Nephron progenitor cell (in vitro differentiated cells): Measurements from ENCODE around the gene PLXNB1.

ENCODE experiments used
- DNase-seq: peaks from one replicate; pipeline ENCODE4 v3.0.0; 2021
- H3K27ac Mint-ChIP-seq: 2 replicates; pipeline ENCODE4 v1.8.0; 2021; ENCODE audit warnings: mild to moderate bottlenecking, moderate library complexity, mixed read lengths
- H3K27me3 Mint-ChIP-seq: 2 replicates; pipeline ENCODE4 v1.8.0; 2021; ENCODE audit warnings: mild to moderate bottlenecking, low read depth, mixed read lengths; ENCODE audit not compliant: poor library complexity
- H3K36me3 Mint-ChIP-seq: 2 replicates; pipeline ENCODE4 v1.8.0; 2021; ENCODE audit warnings: low read depth, mixed read lengths
- H3K4me1 Mint-ChIP-seq: 2 replicates; pipeline ENCODE4 v1.8.0; 2021; ENCODE audit warnings: mixed read lengths
- H3K4me3 Mint-ChIP-seq: 2 replicates; pipeline ENCODE4 v1.8.0; 2021; ENCODE audit warnings: mild to moderate bottlenecking, moderate library complexity, mixed read lengths
- H3K9me3 Mint-ChIP-seq: 2 replicates; pipeline ENCODE4 v1.8.0; 2021; ENCODE audit warnings: mild to moderate bottlenecking, moderate library complexity, mixed read lengths
- CTCF ChIP-seq: fragments of 200-600 bp; sonication (generic); IDR thresholded peaks from 2 replicates; pipeline ENCODE4 v1.5.0; 2021; ENCODE audit warnings: antibody characterized with exemption

PLXNB1 gene

GRCh38 chr3:48470286-48470685, 40.4 kb upstream of the PLXNB1 start:
- peaks cover 12% of the 10 kb centered on the region for H3K36me3 Mint-ChIP-seq
- H3K9me3 Mint-ChIP-seq, result no peaks in the 10 kb centered on the region
- no peaks in the 10 kb centered on the region for H3K27me3 Mint-ChIP-seq
- no peak for TF ChIP-seq CTCF
- peaks cover 55% of the 10 kb centered on the region for H3K4me1 Mint-ChIP-seq
- H3K27ac Mint-ChIP-seq, result peak overlapping the region; percentile 77
- no peak overlapping the region for H3K4me3 Mint-ChIP-seq
- DNase-seq, result no peak

GRCh38 chr3:48469046-48469915, 39.4 kb upstream of the PLXNB1 start:
- Mint-ChIP-seq H3K4me3 (no peak overlapping the region), H3K27ac (no peak overlapping the region), H3K9me3 (no peaks in the 10 kb centered on the region), H3K27me3 (no peaks in the 10 kb centered on the region), H3K36me3 (peaks cover 12% of the 10 kb centered on the region), H3K4me1 (peaks cover 51% of the 10 kb centered on the region)
- no peak for TF ChIP-seq CTCF
- DNase-seq, result no peak

GRCh38 chr3:48468329-48468731, 38.4 kb upstream of the PLXNB1 start:
- Mint-ChIP-seq H3K4me1 (peaks cover 47% of the 10 kb centered on the region), H3K4me3 (no peak overlapping the region), H3K36me3 (peaks cover 12% of the 10 kb centered on the region), H3K9me3 (no peaks in the 10 kb centered on the region), H3K27me3 (no peaks in the 10 kb centered on the region), H3K27ac (peak overlapping the region; percentile 32)
- no peak for DNase-seq
- TF ChIP-seq CTCF, result no peak

- H3K27ac Mint-ChIP-seq, result peak overlapping the region; percentile 32
- no peak overlapping the region for H3K4me3 Mint-ChIP-seq
- peaks cover 40% of the 10 kb centered on the region for H3K4me1 Mint-ChIP-seq
- DNase-seq, result no peak
- no peaks in the 10 kb centered on the region for H3K27me3 Mint-ChIP-seq
- no peak for TF ChIP-seq CTCF
- H3K9me3 Mint-ChIP-seq, result no peaks in the 10 kb centered on the region
- peaks cover 12% of the 10 kb centered on the region for H3K36me3 Mint-ChIP-seq
Measured at GRCh38 chr3:48467473-48468267, 37.8 kb upstream of the PLXNB1 start.

- TF ChIP-seq CTCF, result no peak
- DNase-seq, result no peak
- peak overlapping the region; percentile 99 for H3K27ac Mint-ChIP-seq
- no peaks in the 10 kb centered on the region for H3K27me3 Mint-ChIP-seq
- H3K4me3 Mint-ChIP-seq, result no peak overlapping the region
- H3K9me3 Mint-ChIP-seq, result no peaks in the 10 kb centered on the region
- peaks cover 12% of the 10 kb centered on the region for H3K36me3 Mint-ChIP-seq
- H3K4me1 Mint-ChIP-seq, result peaks cover 38% of the 10 kb centered on the region
Measured at GRCh38 chr3:48467110-48467454, 37.2 kb upstream of the PLXNB1 start.
